Choroid plexus epithelial cell (primary cell): ENCODE data around the gene ZEB2.

Experiments used
- DNase-seq: peaks from one replicate; pipeline ENCODE4 v3.0.0-alpha.2; 2010; ENCODE audit warnings: low read depth
- H3K4me3 ChIP-seq: 2 replicates; pipeline ENCODE4 v1.5.1; 2011; ENCODE audit warnings: low read depth, mild to moderate bottlenecking, control low read depth, low read length, moderate library complexity
- TF ChIP-seq, protein P1 (sequence below): conservative IDR thresholded peaks from 2 replicates; pipeline ENCODE4 v1.5.1; 2011; ENCODE audit warnings: low read depth, mild to moderate bottlenecking, control low read depth, inconsistent platforms, low read length, moderate library complexity

Gene ZEB2

DNA sequence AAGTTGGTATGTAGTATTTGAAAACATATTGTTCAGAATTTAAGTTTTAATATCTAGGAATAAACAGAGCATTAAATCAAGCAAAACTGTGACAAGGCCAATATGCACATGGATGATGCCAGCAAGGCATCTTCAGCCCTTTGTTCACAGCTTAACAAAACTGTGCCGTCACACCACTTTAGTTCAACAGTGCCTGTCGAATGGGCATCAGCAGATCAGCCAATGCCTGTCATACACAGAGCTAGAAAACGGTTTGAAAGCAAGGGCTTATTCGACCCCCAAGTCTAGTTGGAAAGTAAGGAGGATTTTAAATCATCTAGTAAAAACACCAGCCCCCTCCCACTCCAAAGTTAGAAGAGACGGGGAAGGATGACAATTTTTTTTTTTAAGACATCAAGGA is 16.7 kb downstream of the ZEB2 start:
- TF ChIP-seq, protein P1, sequence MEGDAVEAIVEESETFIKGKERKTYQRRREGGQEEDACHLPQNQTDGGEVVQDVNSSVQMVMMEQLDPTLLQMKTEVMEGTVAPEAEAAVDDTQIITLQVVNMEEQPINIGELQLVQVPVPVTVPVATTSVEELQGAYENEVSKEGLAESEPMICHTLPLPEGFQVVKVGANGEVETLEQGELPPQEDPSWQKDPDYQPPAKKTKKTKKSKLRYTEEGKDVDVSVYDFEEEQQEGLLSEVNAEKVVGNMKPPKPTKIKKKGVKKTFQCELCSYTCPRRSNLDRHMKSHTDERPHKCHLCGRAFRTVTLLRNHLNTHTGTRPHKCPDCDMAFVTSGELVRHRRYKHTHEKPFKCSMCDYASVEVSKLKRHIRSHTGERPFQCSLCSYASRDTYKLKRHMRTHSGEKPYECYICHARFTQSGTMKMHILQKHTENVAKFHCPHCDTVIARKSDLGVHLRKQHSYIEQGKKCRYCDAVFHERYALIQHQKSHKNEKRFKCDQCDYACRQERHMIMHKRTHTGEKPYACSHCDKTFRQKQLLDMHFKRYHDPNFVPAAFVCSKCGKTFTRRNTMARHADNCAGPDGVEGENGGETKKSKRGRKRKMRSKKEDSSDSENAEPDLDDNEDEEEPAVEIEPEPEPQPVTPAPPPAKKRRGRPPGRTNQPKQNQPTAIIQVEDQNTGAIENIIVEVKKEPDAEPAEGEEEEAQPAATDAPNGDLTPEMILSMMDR: no peak
- no peak overlapping the region for H3K4me3 ChIP-seq
- DNase-seq: no peak

DNA sequence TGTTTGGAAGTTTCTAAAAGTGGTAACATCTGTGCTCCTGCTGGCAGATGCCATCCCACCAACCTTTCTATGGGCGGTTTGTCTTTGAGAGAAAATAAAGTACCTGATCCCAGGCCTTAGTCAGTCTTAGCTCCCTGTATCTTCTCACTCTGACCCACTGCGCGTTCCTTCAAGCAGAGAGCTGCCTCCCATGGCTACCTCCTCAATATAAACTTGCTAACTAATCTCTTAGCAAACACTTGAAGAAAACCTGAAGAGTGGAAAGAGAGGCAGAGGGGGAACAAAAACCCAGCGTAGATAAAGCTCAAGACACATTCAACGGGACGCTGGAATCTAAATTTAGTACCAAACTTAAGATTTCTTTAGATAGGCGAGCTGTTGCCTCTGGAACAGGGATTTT is 17.6 kb downstream of the ZEB2 start:
- DNase-seq: no peak
- H3K4me3 ChIP-seq: no peak overlapping the region
- TF ChIP-seq, protein P1: no peak

DNA sequence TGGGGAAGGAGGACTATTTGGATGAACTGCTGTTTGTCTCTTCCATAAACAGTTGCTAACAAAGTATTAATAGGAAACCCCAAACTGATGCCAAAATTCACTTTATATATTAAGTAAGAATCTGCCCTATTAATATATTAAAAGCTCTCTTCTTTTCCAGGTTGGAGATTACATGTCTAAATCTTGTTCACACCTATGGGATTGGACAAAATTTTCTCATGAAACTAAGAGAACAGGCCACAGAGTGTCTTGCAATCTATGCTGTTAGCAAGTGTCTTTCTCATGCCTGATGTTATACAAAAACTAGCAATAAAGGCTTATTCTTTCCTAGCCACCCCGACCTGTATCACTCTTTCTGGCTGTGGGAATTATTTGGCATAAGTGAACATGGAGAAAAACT is 18.3 kb downstream of the ZEB2 start:
- no peak for DNase-seq
- TF ChIP-seq, protein P1: no peak
- no peak overlapping the region for H3K4me3 ChIP-seq

DNA sequence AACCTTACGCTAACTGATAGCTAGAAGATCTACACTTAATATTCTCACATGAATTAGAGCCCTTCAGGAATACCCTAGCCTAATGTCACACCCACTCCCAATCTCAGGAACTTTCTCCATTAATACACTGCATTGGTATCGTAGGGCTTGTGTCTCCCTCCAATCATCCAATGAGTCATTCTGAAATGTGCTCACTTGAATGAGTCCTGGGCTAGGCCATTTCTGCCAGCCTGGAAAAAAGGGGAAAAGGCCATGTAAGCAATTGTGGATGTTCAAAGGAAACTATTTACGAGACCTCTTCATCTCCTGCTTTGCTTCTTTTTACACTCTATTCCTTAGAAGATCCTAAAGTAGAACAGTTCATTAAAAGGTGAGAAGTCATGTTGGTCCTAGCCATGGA is 18.8 kb downstream of the ZEB2 start:
- no peak overlapping the region for H3K4me3 ChIP-seq
- TF ChIP-seq, protein P1: no peak
- DNase-seq: no peak

DNA sequence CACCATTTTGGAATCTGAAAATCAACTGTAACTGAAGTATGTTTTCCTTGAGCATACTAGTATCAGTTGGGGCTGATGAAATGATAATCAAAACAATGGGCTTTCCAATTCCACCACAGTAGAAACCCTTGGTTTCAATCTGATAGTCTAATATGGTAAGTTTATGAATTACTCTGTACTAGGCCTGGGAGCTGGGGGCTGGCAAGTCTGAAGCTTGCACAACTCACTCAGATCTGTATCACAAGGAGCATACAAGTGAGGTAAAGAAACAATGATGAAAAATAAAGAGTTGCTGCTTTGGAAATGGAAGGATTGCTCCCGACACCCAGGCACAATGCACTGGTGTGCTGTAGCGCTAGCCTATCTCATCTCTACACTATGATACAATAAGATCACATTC is 19.4 kb downstream of the ZEB2 start:
- no peak for DNase-seq
- TF ChIP-seq, protein P1: no peak
- H3K4me3 ChIP-seq: no peak overlapping the region

DNA sequence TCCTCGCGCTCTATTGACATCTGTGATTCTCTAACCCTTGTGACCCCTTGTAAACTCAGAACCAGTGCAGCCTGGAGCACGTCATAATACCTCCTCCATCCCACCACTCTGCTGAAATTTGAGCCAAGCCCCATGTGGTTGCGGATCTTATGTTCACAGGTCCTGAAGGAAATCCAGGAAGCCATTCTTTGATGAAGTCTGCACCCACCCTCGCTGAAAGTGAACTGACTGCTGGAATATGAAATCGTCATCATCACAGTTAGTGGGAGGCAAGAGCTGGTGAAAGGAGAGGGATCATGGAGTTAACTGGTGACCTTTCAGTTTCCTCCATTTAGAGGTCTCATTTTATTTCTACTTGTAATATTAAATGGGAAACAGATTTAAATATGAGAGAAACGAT is 21.6 kb downstream of the ZEB2 start:
- DNase-seq: no peak
- TF ChIP-seq, protein P1: no peak
- no peak overlapping the region for H3K4me3 ChIP-seq

DNA sequence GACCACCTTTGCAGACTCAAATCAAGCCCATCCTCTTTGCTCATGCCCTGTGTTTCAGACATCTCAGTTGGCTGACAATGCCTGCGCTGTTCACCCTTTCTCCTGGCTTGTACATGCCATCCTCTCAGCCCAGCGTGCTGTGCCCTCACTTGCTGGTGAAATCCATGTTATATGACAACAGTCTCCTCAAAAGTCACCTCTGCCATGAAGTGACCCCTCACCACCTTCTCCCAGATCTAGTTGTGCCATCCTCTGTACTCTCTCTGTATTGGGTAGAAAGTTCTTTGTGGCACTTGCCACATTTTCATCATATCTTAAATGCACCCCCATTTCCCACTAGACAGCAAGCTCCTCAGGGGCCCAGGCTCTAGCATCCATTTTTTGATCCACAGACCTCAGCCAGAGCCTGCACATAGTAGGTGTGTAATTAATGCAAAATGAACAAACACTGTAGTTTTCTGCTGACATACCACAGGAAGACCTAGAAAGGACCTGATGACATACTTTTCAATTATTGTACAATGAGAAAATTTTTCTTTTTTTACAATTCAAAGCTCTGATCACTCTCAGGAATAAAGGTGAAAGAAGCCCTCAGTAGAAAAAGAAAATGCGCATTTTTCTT is 22.8 kb downstream of the ZEB2 start:
- no peak overlapping the region for H3K4me3 ChIP-seq
- no peak for DNase-seq
- TF ChIP-seq, protein P1: no peak
